ENCODE data around the gene OR51B6. TPM values are rescaled to one million over a fixed set of nuclear protein-coding genes. Genes with fewer than 3 reads are reported as not detected.

Gene OR51B6
- polyA plus RNA-seq, 4 donors, result not detected

Other genes with a start within 250 kb of the OR51B6 start
- not detected for gene OR52A5, start 213.2 kb upstream of the OR51B6 start, polyA plus RNA-seq
- not detected for gene OR52A1, start 196.8 kb upstream of the OR51B6 start, polyA plus RNA-seq
- gene OR51V1, start 150.8 kb upstream of the OR51B6 start, polyA plus RNA-seq, result not detected
- gene HBB, start 124.4 kb upstream of the OR51B6 start, polyA plus RNA-seq, result 10 to 100 TPM in 2 of 4 donors, 1 to 10 TPM in 2; 7.4 to 61.4 (median 13.2) TPM
- gene HBD, start 117.0 kb upstream of the OR51B6 start, polyA plus RNA-seq, result under 1 TPM in 1 of 4 donors, not detected in 3; 0.15 TPM
- 1 to 10 TPM in 1 of 4 donors, not detected in 3; 2.5 TPM for gene HBG1, start 101.7 kb upstream of the OR51B6 start, polyA plus RNA-seq
- gene HBG2, start 96.7 kb upstream of the OR51B6 start, polyA plus RNA-seq, result 100 to 1,000 TPM in 1 of 4 donors, not detected in 3; 857 TPM
- gene HBE1, start 81.6 kb upstream of the OR51B6 start, polyA plus RNA-seq, result 1 to 10 TPM in 1 of 4 donors, not detected in 3; 1.9 TPM
- not detected for gene OR51B4, start 49.6 kb upstream of the OR51B6 start, polyA plus RNA-seq
- gene OR51B2, start 27.2 kb upstream of the OR51B6 start, polyA plus RNA-seq, result not detected
- under 1 TPM in 1 of 4 donors, not detected in 3; 0.15 TPM for gene OR51B5, start 8.0 kb upstream of the OR51B6 start, polyA plus RNA-seq
- gene OR51M1, start 32.3 kb downstream of the OR51B6 start, polyA plus RNA-seq, result not detected
- not detected for gene OR51Q1, start 70.6 kb downstream of the OR51B6 start, polyA plus RNA-seq
- gene OR51I1, start 90.0 kb downstream of the OR51B6 start, polyA plus RNA-seq, result not detected
- under 1 TPM in 1 of 4 donors, not detected in 3; 0.03 TPM for gene OR51I2, start 97.8 kb downstream of the OR51B6 start, polyA plus RNA-seq
- not detected for gene OR52D1, start 137.2 kb downstream of the OR51B6 start, polyA plus RNA-seq
- not detected for gene UBQLN3, start 158.4 kb downstream of the OR51B6 start, polyA plus RNA-seq
- under 1 TPM in 2 of 4 donors, not detected in 2; 0.10 to 0.61 TPM for gene UBQLNL, start 165.2 kb downstream of the OR51B6 start, polyA plus RNA-seq
- gene OR52H1, start 197.0 kb downstream of the OR51B6 start, polyA plus RNA-seq, result not detected
- gene OR52B6, start 229.4 kb downstream of the OR51B6 start, polyA plus RNA-seq, result under 1 TPM in 1 of 4 donors, not detected in 3; 0.04 TPM
- gene TRIM6, start 245.1 kb downstream of the OR51B6 start, polyA plus RNA-seq, result 1 to 10 TPM in 2 of 4 donors, under 1 TPM in 1, not detected in 1; 0.54 to 3.0 (median 1.1) TPM